T-helper 1 cell treated with Interleukin-12 subunit alpha and Interleukin-12 subunit beta and Interleukin-4 antibody, amounts not matched to agents 30 μg/mL and 1 μg/mL, for 36 hours (primary cell): ENCODE results near the gene TNFSF12.
A peak's percentile ranks its signal among the peaks of the same experiment; 100 is the strongest.

Experiments used
- H3K27ac Mint-ChIP-seq: one replicate; pipeline ENCODE4 v1.8.0; 2021; ENCODE audit warnings: mild to moderate bottlenecking, mixed read lengths
- H3K27me3 Mint-ChIP-seq: one replicate; pipeline ENCODE4 v1.8.0; 2021; ENCODE audit warnings: low read depth, mixed read lengths
- H3K36me3 Mint-ChIP-seq: one replicate; pipeline ENCODE4 v1.8.0; 2021; ENCODE audit warnings: low read depth, mixed read lengths
- H3K4me1 Mint-ChIP-seq: one replicate; pipeline ENCODE4 v1.8.0; 2021; ENCODE audit warnings: low read depth, mixed read lengths
- H3K4me3 Mint-ChIP-seq: one replicate; pipeline ENCODE4 v1.8.0; 2021; ENCODE audit warnings: mild to moderate bottlenecking, moderate library complexity, mixed read lengths
- H3K9me3 Mint-ChIP-seq: one replicate; pipeline ENCODE4 v1.8.0; 2021; ENCODE audit warnings: mixed read lengths

Gene TNFSF12

GRCh38 chr17:7523033-7523432 lies 25.8 kb upstream of the TNFSF12 start:
- Mint-ChIP-seq H3K36me3 (peaks cover 1% of the 10 kb centered on the region), H3K27ac (no peak overlapping the region), H3K9me3 (no peaks in the 10 kb centered on the region), H3K27me3 (no peaks in the 10 kb centered on the region), H3K4me1 (peaks cover 4% of the 10 kb centered on the region), H3K4me3 (no peak overlapping the region)

GRCh38 chr17:7528842-7529241 lies 20.0 kb upstream of the TNFSF12 start:
- Mint-ChIP-seq H3K4me3 (no peak overlapping the region), H3K27ac (no peak overlapping the region), H3K27me3 (no peaks in the 10 kb centered on the region), H3K9me3 (peaks cover 12% of the 10 kb centered on the region), H3K36me3 (peaks cover 4% of the 10 kb centered on the region), H3K4me1 (no peaks in the 10 kb centered on the region)

GRCh38 chr17:7530023-7530900 lies 18.6 kb upstream of the TNFSF12 start:
- H3K36me3 Mint-ChIP-seq, result peaks cover 4% of the 10 kb centered on the region
- no peaks in the 10 kb centered on the region for H3K4me1 Mint-ChIP-seq
- H3K4me3 Mint-ChIP-seq, result no peak overlapping the region
- H3K27me3 Mint-ChIP-seq, result peaks cover 3% of the 10 kb centered on the region
- no peak overlapping the region for H3K27ac Mint-ChIP-seq
- peaks cover 12% of the 10 kb centered on the region for H3K9me3 Mint-ChIP-seq

GRCh38 chr17:7538050-7538449 lies 10.8 kb upstream of the TNFSF12 start:
- Mint-ChIP-seq H3K27ac (no peak overlapping the region), H3K4me1 (no peaks in the 10 kb centered on the region), H3K4me3 (no peak overlapping the region), H3K36me3 (no peaks in the 10 kb centered on the region), H3K9me3 (no peaks in the 10 kb centered on the region), H3K27me3 (peaks cover 7% of the 10 kb centered on the region)

GRCh38 chr17:7538891-7539545 lies 9.8 kb upstream of the TNFSF12 start:
- no peak overlapping the region for H3K27ac Mint-ChIP-seq
- H3K4me3 Mint-ChIP-seq, result no peak overlapping the region
- no peaks in the 10 kb centered on the region for H3K36me3 Mint-ChIP-seq
- peaks cover 6% of the 10 kb centered on the region for H3K27me3 Mint-ChIP-seq
- H3K4me1 Mint-ChIP-seq, result no peaks in the 10 kb centered on the region
- no peaks in the 10 kb centered on the region for H3K9me3 Mint-ChIP-seq

GRCh38 chr17:7541074-7541621 lies 7.7 kb upstream of the TNFSF12 start:
- no peak overlapping the region for H3K4me3 Mint-ChIP-seq
- H3K36me3 Mint-ChIP-seq, result no peaks in the 10 kb centered on the region
- H3K4me1 Mint-ChIP-seq, result no peaks in the 10 kb centered on the region
- no peak overlapping the region for H3K27ac Mint-ChIP-seq
- no peaks in the 10 kb centered on the region for H3K9me3 Mint-ChIP-seq
- peaks cover 4% of the 10 kb centered on the region for H3K27me3 Mint-ChIP-seq

- no peak overlapping the region for H3K4me3 Mint-ChIP-seq
- H3K27me3 Mint-ChIP-seq, result no peaks in the 10 kb centered on the region
- H3K9me3 Mint-ChIP-seq, result no peaks in the 10 kb centered on the region
- H3K27ac Mint-ChIP-seq, result no peak overlapping the region
- peaks cover 9% of the 10 kb centered on the region for H3K4me1 Mint-ChIP-seq
- peaks cover 11% of the 10 kb centered on the region for H3K36me3 Mint-ChIP-seq
Observed at GRCh38 chr17:7544911-7545310, 3.9 kb upstream of the TNFSF12 start.

GRCh38 chr17:7549401-7550055 lies 670 bp downstream of the TNFSF12 start:
- Mint-ChIP-seq H3K36me3 (peaks cover 30% of the 10 kb centered on the region), H3K9me3 (no peaks in the 10 kb centered on the region), H3K4me3 (peak overlapping the region; percentile 91), H3K27ac (peak overlapping the region; percentile 85), H3K27me3 (no peaks in the 10 kb centered on the region), H3K4me1 (peaks cover 43% of the 10 kb centered on the region)

GRCh38 chr17:7550344-7550743 lies 1.5 kb downstream of the TNFSF12 start:
- Mint-ChIP-seq H3K9me3 (no peaks in the 10 kb centered on the region), H3K4me1 (peaks cover 48% of the 10 kb centered on the region), H3K27ac (peak overlapping the region; percentile 85), H3K4me3 (peak overlapping the region; percentile 91), H3K27me3 (no peaks in the 10 kb centered on the region), H3K36me3 (peaks cover 37% of the 10 kb centered on the region)

GRCh38 chr17:7551396-7551795 lies 2.5 kb downstream of the TNFSF12 start:
- H3K4me3 Mint-ChIP-seq, result peak overlapping the region; percentile 67
- H3K27ac Mint-ChIP-seq, result peak overlapping the region; percentile 84
- no peaks in the 10 kb centered on the region for H3K9me3 Mint-ChIP-seq
- no peaks in the 10 kb centered on the region for H3K27me3 Mint-ChIP-seq
- H3K4me1 Mint-ChIP-seq, result peaks cover 53% of the 10 kb centered on the region
- peaks cover 42% of the 10 kb centered on the region for H3K36me3 Mint-ChIP-seq

GRCh38 chr17:7552621-7553051 lies 3.8 kb downstream of the TNFSF12 start:
- peaks cover 56% of the 10 kb centered on the region for H3K4me1 Mint-ChIP-seq
- peak overlapping the region; percentile 76 for H3K4me3 Mint-ChIP-seq
- peaks cover 45% of the 10 kb centered on the region for H3K36me3 Mint-ChIP-seq
- no peaks in the 10 kb centered on the region for H3K9me3 Mint-ChIP-seq
- peak overlapping the region; percentile 91 for H3K27ac Mint-ChIP-seq
- no peaks in the 10 kb centered on the region for H3K27me3 Mint-ChIP-seq

GRCh38 chr17:7553356-7553755 lies 4.5 kb downstream of the TNFSF12 start:
- H3K9me3 Mint-ChIP-seq, result no peaks in the 10 kb centered on the region
- peaks cover 44% of the 10 kb centered on the region for H3K36me3 Mint-ChIP-seq
- H3K4me3 Mint-ChIP-seq, result peak overlapping the region; percentile 76
- H3K4me1 Mint-ChIP-seq, result peaks cover 57% of the 10 kb centered on the region
- H3K27me3 Mint-ChIP-seq, result no peaks in the 10 kb centered on the region
- H3K27ac Mint-ChIP-seq, result peak overlapping the region; percentile 91

- H3K9me3 Mint-ChIP-seq, result no peaks in the 10 kb centered on the region
- H3K27me3 Mint-ChIP-seq, result no peaks in the 10 kb centered on the region
- peaks cover 39% of the 10 kb centered on the region for H3K36me3 Mint-ChIP-seq
- peak overlapping the region; percentile 12 for H3K4me3 Mint-ChIP-seq
- peak overlapping the region; percentile 13 for H3K27ac Mint-ChIP-seq
- peaks cover 61% of the 10 kb centered on the region for H3K4me1 Mint-ChIP-seq
Observed at GRCh38 chr17:7555320-7555948, 6.6 kb downstream of the TNFSF12 start.

GRCh38 chr17:7556627-7557026 lies 7.8 kb downstream of the TNFSF12 start:
- no peak overlapping the region for H3K4me3 Mint-ChIP-seq
- peak overlapping the region; percentile 63 for H3K27ac Mint-ChIP-seq
- H3K9me3 Mint-ChIP-seq, result no peaks in the 10 kb centered on the region
- H3K4me1 Mint-ChIP-seq, result peaks cover 58% of the 10 kb centered on the region
- H3K36me3 Mint-ChIP-seq, result peaks cover 38% of the 10 kb centered on the region
- H3K27me3 Mint-ChIP-seq, result no peaks in the 10 kb centered on the region
